Effector memory CD4-positive, alpha-beta T cell (primary cell): ENCODE data around the gene CCL14.
A peak's percentile ranks its signal among the peaks of the same experiment; 100 is the strongest.
"Not testable (repeated sequence)": the region's sequence is repeated elsewhere in the genome, so short reads cannot be mapped to it uniquely, and the experiment has no call there.

ENCODE experiments used
- DNase-seq, 3 donors: peaks; one replicate each; pipeline ENCODE4 v3.0.0-alpha.2; 2020
- H3K27ac ChIP-seq: 2 replicates; pipeline ENCODE4 v1.7.0; 2013; ENCODE audit warnings: mild to moderate bottlenecking, low read length, moderate library complexity; ENCODE audit not compliant: insufficient read depth, poor library complexity, severe bottlenecking
- H3K27me3 ChIP-seq: replicated peaks from 2 replicates; pipeline ENCODE4 v1.7.0; 2013; ENCODE audit warnings: mild to moderate bottlenecking, low read length; ENCODE audit not compliant: insufficient read depth, control insufficient read depth, poor library complexity, severe bottlenecking
- H3K36me3 ChIP-seq: 2 replicates; pipeline ENCODE4 v1.7.0; 2013; ENCODE audit warnings: mild to moderate bottlenecking, low read length, moderate library complexity; ENCODE audit not compliant: control insufficient read depth, insufficient read depth
- H3K4me1 ChIP-seq: 2 replicates; pipeline ENCODE4 v1.7.0; 2013; ENCODE audit warnings: low read length, mild to moderate bottlenecking; ENCODE audit not compliant: control insufficient read depth, insufficient read depth, poor library complexity, severe bottlenecking
- H3K4me3 ChIP-seq: 2 replicates; pipeline ENCODE4 v1.7.0; 2013; ENCODE audit warnings: low read length, low read depth, mild to moderate bottlenecking; ENCODE audit not compliant: insufficient read depth, poor library complexity, severe bottlenecking
- H3K9me3 ChIP-seq: 2 replicates; pipeline ENCODE4 v1.7.0; 2013; ENCODE audit warnings: mild to moderate bottlenecking, low read length, moderate library complexity; ENCODE audit not compliant: control insufficient read depth

Gene CCL14

DNA sequence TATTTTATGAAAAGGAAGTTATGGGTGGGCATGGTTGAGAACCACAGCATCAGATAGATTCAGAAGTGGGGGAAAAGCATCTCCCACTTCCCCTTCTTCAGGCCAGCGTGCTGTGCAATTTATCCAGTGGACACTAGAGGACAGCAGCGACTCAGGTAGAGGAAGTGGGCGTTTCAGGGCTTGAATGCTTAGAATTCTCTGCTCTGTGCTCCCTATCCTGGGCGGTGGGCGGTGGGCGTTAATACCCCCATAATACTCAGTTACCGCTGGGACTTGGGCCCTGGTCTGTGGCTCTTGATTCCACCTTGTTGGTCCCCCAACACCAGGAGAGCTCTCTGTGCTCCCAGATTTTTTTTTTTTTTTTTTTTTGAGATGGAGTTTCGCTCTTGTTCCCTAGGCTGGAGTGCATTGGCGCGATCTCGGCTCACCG, 39.4 kb downstream of the CCL14 start:
- DNase-seq, result peak in 2 of 3 donors; percentile 2 to 12
- Histone ChIP-seq H3K36me3 (no peaks in the 10 kb centered on the region), H3K9me3 (no peaks in the 10 kb centered on the region), H3K27ac (no peak overlapping the region), H3K27me3 (no peaks in the 10 kb centered on the region), H3K4me1 (no peaks in the 10 kb centered on the region), H3K4me3 (no peak overlapping the region)

DNA sequence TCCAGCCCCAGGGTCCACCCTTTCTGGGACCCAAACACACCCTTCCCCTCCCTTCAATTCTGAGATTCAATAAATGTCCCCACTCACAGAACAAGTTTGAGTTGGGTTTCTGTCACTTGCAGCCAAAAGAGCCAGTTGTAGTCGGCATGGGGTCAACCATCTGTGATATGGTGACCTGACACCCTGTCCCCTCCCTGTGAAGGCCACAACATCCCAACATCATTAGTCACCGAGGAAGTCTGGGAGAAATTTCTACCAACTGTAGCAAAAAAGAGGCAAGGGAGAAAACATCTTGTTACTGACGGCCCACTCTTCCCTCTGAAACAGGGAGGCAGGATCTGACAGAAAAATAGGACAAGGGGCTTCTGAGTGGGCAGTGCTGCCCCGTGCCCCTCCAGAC, 42.4 kb downstream of the CCL14 start:
- Histone ChIP-seq H3K27ac (no peak overlapping the region), H3K9me3 (no peaks in the 10 kb centered on the region), H3K4me3 (no peak overlapping the region), H3K4me1 (no peaks in the 10 kb centered on the region), H3K36me3 (no peaks in the 10 kb centered on the region), H3K27me3 (no peaks in the 10 kb centered on the region)
- no peak for DNase-seq

DNA sequence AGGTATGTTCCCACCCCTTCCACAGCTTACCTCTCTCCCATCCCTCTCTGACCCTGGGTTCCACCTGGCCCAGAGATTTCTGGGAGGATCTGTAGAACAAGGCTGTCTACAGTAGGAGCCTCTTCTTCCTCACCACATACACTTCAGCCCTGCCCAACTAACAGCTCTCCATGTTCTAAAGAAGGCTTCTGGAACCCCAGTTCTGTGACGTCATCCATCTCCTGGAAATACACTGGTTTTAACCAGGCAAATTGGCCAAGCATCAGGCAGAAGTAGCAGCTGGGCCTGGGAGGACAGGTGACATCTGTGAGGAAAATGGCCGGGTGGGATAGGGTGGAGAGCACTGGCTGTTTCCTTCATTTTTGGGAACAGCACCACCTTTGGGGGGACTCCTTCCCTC, 43.0 kb downstream of the CCL14 start, which contains the start of gene LYZL6:
Gene LYZL6 (minus strand): TSS at position 177 of the 400 bp plus-strand sequence. CDS start 4,357 bp downstream, outside the sequence.
- Histone ChIP-seq H3K4me3 (no peak within 1 kb of the TSS), H3K4me1 (no peaks in the 10 kb centered on the region), H3K36me3 (no peaks in the 10 kb centered on the region), H3K27me3 (no peaks in the 10 kb centered on the region), H3K9me3 (no peaks in the 10 kb centered on the region), H3K27ac (no peak within 1 kb of the TSS)
- no peak for DNase-seq

DNA sequence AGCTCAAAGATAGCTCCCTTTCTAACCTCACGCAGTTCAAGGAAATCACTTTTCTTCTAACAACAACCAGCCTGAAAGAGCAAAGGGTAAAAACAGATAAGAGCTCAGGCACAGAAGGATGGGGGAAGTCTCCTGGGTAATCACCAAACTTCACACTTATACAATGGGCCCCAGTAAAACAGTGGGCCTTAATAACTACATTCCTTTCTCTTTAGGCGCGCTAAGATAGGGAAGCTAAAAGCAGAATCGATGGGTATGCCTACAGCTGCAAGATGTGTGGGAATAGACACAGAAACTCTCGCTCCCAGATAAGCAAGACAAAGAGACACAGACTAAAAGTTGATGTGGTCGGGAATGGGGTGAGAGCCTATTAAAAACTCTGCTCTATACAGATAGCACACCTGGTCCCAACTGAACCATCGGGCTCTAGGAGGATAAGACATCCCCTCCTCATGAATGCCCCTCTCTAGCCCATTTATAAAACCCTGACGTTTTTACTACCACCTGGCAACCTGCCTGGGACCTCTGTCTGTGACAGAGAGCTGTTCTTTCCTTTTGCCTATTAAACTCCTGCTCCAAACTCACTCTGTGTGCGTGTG, 43.8 kb downstream of the CCL14 start:
- no peak for DNase-seq
- H3K9me3 ChIP-seq, result no peaks in the 10 kb centered on the region
- H3K4me3 ChIP-seq, result no peak overlapping the region
- H3K27me3 ChIP-seq, result no peaks in the 10 kb centered on the region
- H3K4me1 ChIP-seq, result no peaks in the 10 kb centered on the region
- H3K36me3 ChIP-seq, result no peaks in the 10 kb centered on the region
- no peak overlapping the region for H3K27ac ChIP-seq

DNA sequence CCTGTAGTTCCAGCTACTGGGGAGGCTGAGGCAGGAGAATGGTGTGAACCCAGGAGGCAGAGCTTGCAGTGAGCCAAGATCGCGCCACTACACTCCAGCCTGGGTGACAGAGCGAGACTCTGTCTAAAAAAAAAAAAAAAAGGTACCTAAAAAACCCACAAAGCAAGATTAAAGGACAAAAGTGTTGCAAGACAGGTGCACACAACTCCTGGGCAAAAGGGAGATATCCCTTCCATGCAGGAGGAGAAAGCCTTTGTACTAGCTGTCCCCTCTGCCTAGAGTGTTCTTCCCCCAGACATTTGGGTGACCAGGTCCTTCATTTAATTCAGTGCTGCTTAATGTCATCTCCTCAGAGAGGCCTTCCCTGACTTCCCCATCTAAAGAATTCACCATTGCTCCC, 48.0 kb downstream of the CCL14 start:
- not testable (repeated sequence) for DNase-seq, H3K27ac ChIP-seq, H3K36me3 ChIP-seq, H3K4me3 ChIP-seq, H3K9me3 ChIP-seq, H3K27me3 ChIP-seq, H3K4me1 ChIP-seq

DNA sequence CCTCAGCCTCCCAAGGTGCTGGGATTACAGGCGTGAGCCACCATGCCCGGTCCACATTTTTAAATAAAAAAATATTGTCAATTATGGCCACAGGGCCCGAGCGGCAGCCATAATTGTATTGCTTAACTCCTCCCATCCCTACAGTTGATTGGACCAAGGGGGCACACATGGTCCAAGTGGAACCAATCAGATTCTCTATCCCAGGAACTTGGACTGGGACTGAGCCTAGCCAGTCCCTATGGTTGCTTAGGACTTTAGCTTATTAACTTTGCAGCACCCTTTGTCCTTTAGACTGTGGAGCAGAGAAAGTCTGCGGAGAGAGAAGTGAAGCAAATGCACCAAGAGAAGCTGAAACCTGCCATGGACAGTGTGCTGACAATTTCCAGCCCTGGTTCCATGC, 50.5 kb downstream of the CCL14 start:
- Histone ChIP-seq H3K27ac (no peak overlapping the region), H3K4me1 (no peaks in the 10 kb centered on the region), H3K27me3 (no peaks in the 10 kb centered on the region), H3K4me3 (no peak overlapping the region), H3K36me3 (no peaks in the 10 kb centered on the region), H3K9me3 (no peaks in the 10 kb centered on the region)
- DNase-seq, result no peak

DNA sequence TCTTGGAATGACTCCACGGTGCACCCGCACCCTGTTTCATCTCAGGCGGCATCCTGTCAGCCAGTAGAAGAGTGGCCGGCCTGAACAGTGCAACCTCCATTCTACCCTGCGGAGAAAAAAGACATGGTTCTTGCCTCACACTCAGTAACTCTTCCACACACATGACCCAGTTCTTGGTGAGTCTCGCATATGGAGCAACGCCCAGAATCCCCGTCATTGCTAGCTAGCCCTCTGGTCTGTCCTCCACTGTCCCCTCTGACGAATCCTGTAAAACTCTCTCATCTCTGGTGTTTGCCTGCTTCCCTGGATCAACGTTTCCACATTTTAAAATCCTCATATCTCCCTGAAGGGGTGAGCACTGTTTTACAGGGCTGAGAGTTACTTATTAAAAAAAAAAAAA, 51.8 kb downstream of the CCL14 start:
- Histone ChIP-seq H3K27ac (no peak overlapping the region), H3K27me3 (no peaks in the 10 kb centered on the region), H3K4me3 (no peak overlapping the region), H3K9me3 (no peaks in the 10 kb centered on the region), H3K4me1 (peaks cover 6% of the 10 kb centered on the region), H3K36me3 (no peaks in the 10 kb centered on the region)
- DNase-seq, result no peak
